Osteocyte (in vitro differentiated cells): ENCODE results near the gene PGAM2. TPM values are rescaled to one million over a fixed set of nuclear protein-coding genes. Genes with fewer than 3 reads are reported as not detected.

Experiments used
- DNase-seq: peaks from one replicate; pipeline ENCODE4 v3.0.0; 2021; ENCODE audit warnings: mixed read lengths; ENCODE audit not compliant: unreplicated experiment; ENCODE audit errors: extremely low spot score
- H3K27ac Mint-ChIP-seq: one replicate; pipeline ENCODE4 v1.8.0; 2021; ENCODE audit warnings: mild to moderate bottlenecking, mixed read lengths; ENCODE audit not compliant: unreplicated experiment
- H3K27me3 Mint-ChIP-seq: one replicate; pipeline ENCODE4 v1.8.0; 2021; ENCODE audit warnings: mixed read lengths; ENCODE audit not compliant: unreplicated experiment
- H3K36me3 Mint-ChIP-seq: one replicate; pipeline ENCODE4 v1.8.0; 2021; ENCODE audit warnings: mixed read lengths; ENCODE audit not compliant: unreplicated experiment
- H3K4me1 Mint-ChIP-seq: one replicate; pipeline ENCODE4 v1.8.0; 2021; ENCODE audit warnings: mixed read lengths; ENCODE audit not compliant: unreplicated experiment
- H3K4me3 Mint-ChIP-seq: one replicate; pipeline ENCODE4 v1.8.0; 2021; ENCODE audit warnings: mild to moderate bottlenecking, moderate library complexity, mixed read lengths; ENCODE audit not compliant: unreplicated experiment
- H3K9me3 Mint-ChIP-seq: one replicate; pipeline ENCODE4 v1.8.0; 2021; ENCODE audit warnings: mixed read lengths; ENCODE audit not compliant: unreplicated experiment
- CTCF ChIP-seq: fragments of 200-600 bp; sonication (generic); IDR thresholded peaks from 2 replicates; pipeline ENCODE4 v1.5.0; 2021; ENCODE audit warnings: antibody characterized with exemption, mild to moderate bottlenecking, moderate library complexity
- total RNA-seq: library from RNA; stranded (reverse); gene quantifications from 2 replicates; pipeline ENCODE4 v1.2.1, GENCODE V29; 2021

The PGAM2 gene
- total RNA-seq, 1 donor from 2014 or later, result 0.97 TPM

DNA sequence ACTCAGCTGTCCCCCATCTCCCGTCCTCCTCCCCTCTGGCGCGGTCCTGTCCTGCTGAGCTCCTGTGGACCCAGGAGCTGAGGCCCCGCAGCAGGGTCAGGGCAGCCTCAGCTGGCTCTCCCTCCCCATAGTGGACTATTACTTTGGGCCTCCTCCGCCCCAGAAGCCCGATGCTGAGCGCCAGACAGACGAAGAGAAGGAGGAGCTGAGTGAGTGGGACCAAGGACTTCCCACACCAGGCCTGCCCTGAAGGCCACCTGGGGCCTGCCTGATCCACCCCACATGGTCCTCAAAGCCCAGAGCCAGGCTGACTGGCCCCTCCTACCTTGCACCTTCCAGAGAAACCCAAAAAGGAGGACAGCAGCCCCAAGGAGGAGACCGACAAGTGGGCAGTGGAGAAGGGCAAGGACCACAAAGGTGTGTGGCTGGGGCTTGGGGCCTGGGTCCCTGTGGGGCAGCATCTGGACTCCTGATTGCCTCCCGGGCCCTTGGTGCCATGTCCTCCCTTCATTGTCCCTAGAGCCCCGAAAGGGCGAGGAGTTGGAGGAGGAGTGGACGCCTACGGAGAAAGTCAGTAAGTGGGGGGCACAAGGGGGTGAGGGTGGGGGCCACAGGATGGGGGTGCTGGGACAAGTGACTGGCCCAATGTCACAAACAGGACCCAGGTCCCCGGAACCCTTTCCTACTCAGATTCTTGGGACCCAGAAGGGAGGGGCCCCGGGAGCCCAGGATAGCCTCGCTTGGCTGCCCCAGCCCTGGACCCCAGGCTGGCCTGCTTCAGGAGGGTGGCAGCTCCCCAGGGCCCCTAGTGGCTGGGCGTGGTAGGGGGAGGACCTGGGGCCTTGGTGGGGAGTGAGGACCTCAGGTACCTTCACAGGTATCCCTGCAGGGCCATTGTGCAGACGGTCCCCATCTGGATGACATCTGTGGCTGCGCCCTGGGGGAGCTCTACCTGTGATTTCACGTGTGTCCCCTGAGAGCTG, 43.7 kb upstream of the PGAM2 start:
- peaks cover 31% of the 10 kb centered on the region for H3K36me3 Mint-ChIP-seq
- no peaks in the 10 kb centered on the region for H3K27me3 Mint-ChIP-seq
- peak overlapping the region; percentile 54 for H3K4me3 Mint-ChIP-seq
- H3K4me1 Mint-ChIP-seq, result peaks cover 30% of the 10 kb centered on the region
- no peak for DNase-seq
- TF ChIP-seq CTCF, result no peak
- no peaks in the 10 kb centered on the region for H3K9me3 Mint-ChIP-seq
- peak overlapping the region; percentile 14 for H3K27ac Mint-ChIP-seq

DNA sequence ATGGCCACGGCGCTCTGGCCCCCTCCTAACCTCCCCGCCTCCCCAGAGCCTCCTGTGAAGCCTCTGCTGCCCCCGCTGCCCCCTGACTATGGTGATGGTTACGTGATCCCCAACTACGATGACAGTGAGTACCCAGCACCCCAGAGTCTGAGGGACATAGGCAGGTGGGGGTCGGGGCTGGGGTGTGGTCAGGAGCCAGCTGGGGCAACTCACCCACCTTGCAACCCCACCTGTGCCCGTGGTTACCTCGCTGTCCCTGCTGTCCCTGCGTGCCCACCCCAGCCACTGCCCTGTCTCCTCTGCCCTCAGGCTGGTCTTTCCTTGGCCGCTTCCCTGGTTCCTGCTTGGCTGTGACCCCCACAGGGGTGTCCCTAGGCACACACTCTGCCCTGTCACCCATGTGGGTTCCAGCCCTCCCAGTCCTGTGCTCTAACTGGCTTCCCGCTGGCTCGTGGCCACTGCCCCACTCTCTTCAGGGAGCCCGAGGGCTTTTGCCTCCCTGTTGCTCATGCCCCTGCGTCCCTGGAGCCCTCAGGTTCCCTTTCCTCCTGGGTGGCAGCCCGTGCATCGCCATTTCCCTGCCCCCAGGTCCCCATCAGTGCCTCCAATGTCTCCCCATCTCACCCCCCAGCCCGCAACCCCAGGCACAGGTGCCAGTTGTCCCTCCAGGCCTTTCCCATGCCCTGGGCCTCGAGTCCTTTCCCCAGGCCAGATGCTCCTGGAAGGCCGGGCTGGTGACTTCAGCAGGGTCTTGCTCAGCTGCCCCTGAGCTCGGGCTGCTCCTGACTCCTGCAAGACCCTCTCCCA, 42.8 kb upstream of the PGAM2 start:
- no peak for TF ChIP-seq CTCF
- Mint-ChIP-seq H3K36me3 (peaks cover 26% of the 10 kb centered on the region), H3K4me1 (peaks cover 36% of the 10 kb centered on the region), H3K27ac (no peak overlapping the region), H3K9me3 (no peaks in the 10 kb centered on the region), H3K27me3 (no peaks in the 10 kb centered on the region), H3K4me3 (peak overlapping the region; percentile 54)
- no peak for DNase-seq

DNA sequence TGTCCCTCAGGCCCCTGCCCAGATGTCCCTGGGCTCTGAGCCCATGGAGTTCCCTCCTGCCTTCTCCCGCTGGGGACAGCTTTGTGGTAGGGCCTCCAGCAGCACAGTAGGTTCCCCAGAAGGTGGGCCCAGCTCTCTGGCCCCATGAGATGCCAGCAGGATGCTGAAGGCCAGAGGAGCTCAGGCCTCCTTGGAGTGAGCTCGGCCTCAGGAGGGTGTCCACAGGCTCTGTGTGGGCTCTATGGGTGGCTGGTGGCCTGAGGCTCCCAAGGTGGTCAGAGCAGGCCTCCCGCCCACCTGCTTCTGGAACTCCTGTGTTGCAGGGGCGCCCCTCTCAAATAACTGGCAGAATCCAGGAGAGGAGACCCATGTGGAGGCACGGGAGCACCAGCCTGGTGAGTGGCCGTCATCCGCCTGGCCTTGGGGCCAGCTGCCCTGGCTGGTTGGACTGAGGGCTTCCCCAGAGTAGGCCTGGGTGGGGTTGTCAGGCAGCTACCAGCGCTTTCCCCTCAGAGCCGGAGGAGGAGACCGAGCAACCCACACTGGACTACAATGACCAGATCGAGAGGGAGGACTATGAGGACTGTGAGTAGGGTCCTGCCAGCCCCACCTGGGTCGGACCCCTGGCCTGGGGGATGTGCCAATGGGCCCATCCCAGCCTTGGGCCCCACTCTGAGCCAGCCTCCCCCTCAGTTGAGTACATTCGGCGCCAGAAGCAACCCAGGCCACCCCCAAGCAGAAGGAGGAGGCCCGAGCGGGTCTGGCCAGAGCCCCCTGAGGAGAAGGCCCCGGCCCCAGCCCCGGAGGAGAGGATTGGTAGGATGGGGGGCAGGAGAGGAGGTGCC, 42.0 kb upstream of the PGAM2 start:
- peaks cover 44% of the 10 kb centered on the region for H3K4me1 Mint-ChIP-seq
- H3K9me3 Mint-ChIP-seq, result no peaks in the 10 kb centered on the region
- H3K4me3 Mint-ChIP-seq, result peak overlapping the region; percentile 51
- no peak for DNase-seq
- no peak for TF ChIP-seq CTCF
- H3K27ac Mint-ChIP-seq, result peak overlapping the region; percentile 56
- no peaks in the 10 kb centered on the region for H3K27me3 Mint-ChIP-seq
- peaks cover 24% of the 10 kb centered on the region for H3K36me3 Mint-ChIP-seq

- DNase-seq, result no peak
- Mint-ChIP-seq H3K27me3 (no peaks in the 10 kb centered on the region), H3K4me1 (peaks cover 52% of the 10 kb centered on the region), H3K27ac (peak overlapping the region; percentile 87), H3K36me3 (peaks cover 18% of the 10 kb centered on the region), H3K4me3 (peak overlapping the region; percentile 86), H3K9me3 (no peaks in the 10 kb centered on the region)
- TF ChIP-seq CTCF, result no peak
Measured at GRCh38 chr7:44106311-44107065, 41.1 kb upstream of the PGAM2 start.
